SK-N-SH (cell line): Measurements from ENCODE around the gene LGR4. TPM values are rescaled to one million over a fixed set of nuclear protein-coding genes. Genes with fewer than 3 reads are reported as not detected.
"Not testable (repeated sequence)": the region's sequence is repeated elsewhere in the genome, so short reads cannot be mapped to it uniquely, and the experiment has no call there.

Source experiments
- CTCF ChIA-PET: fragments of 300-600, 350-600 bp; formaldehyde crosslinking; extraction: SDS; loops from one replicate; lab custom pipeline; 2021; lab: Yijun Ruan, JAX
- POLR2A ChIA-PET: fragments of 350-600 bp; sonication (Branson Sonifier 250); formaldehyde crosslinking; extraction: SDS; loops from one replicate; lab custom pipeline; 2020; ENCODE audit warnings: antibody characterized with exemption, inconsistent platforms; lab: Yijun Ruan, JAX
- DNase-seq: peaks from one replicate; pipeline ENCODE4 v3.0.0; 2012
- H2AFZ ChIP-seq: fragments of 200-600 bp; sonication (generic); 2 replicates; pipeline ENCODE4 v1.8.1; 2016; ENCODE audit warnings: antibody characterized with exemption, mild to moderate bottlenecking, low read depth
- H3F3A ChIP-seq: fragments of 200-600 bp; sonication (generic); replicated peaks from 2 replicates; pipeline ENCODE3; 2016; ENCODE audit warnings: antibody characterized with exemption, mild to moderate bottlenecking; ENCODE audit not compliant: insufficient read depth
- H3K27ac ChIP-seq, 2 experiments: fragments of 200-500 bp in 1 of 2; fragments of 200-600 bp in 1 of 2; sonication (Bioruptor generic) in 1 of 2; sonication (generic), shearing (Covaris generic) in 1 of 2; 2 replicates each; pipeline versions ENCODE4 v1.5.1 to v1.6.1; 2014 to 2016; ENCODE audit warnings: low read depth in 2 of 2, inconsistent platforms in 1 of 2, low read length in 1 of 2, mild to moderate bottlenecking in 1 of 2, mixed read lengths in 1 of 2
- H3K27me3 ChIP-seq: fragments of 200-600 bp; sonication (generic), shearing (Covaris generic); 2 replicates; pipeline ENCODE4 v1.6.1; 2016; ENCODE audit warnings: mixed run types; ENCODE audit not compliant: insufficient read depth
- H3K36me3 ChIP-seq, 2 experiments: fragments of 200-500 bp in 1 of 2; fragments of 200-600 bp in 1 of 2; sonication (Bioruptor generic) in 1 of 2; sonication (generic) in 1 of 2; replicated peaks in 1 of 2; 2 replicates each; pipeline versions ENCODE3 to v1.5.1; 2014 to 2016; ENCODE audit warnings: low read length in 1 of 2, mild to moderate bottlenecking in 1 of 2; ENCODE audit not compliant: insufficient read depth in 2 of 2, control insufficient read depth in 1 of 2
- H3K4me1 ChIP-seq, 2 experiments: fragments of 200-500 bp in 1 of 2; fragments of 200-600 bp in 1 of 2; sonication (Bioruptor generic) in 1 of 2; sonication (generic), shearing (Covaris generic) in 1 of 2; 2 replicates each; pipeline versions ENCODE4 v1.5.1 to v1.6.1; 2014 to 2016; ENCODE audit warnings: low read depth in 1 of 2, low read length in 1 of 2, mixed run types in 1 of 2; ENCODE audit not compliant: insufficient read depth in 2 of 2, control insufficient read depth in 1 of 2
- H3K4me2 ChIP-seq: fragments of 200-600 bp; sonication (generic), shearing (Covaris generic); 2 replicates; pipeline ENCODE4 v1.6.1; 2017; ENCODE audit warnings: mixed run types
- H3K4me3 ChIP-seq, 2 experiments: fragments of 200-500 bp in 1 of 2; fragments of 200-600 bp in 1 of 2; sonication (Bioruptor generic) in 1 of 2; sonication (generic), shearing (Covaris generic) in 1 of 2; 2 replicates each; pipeline versions ENCODE4 v1.5.1 to v1.8.1; 2014 to 2016; ENCODE audit warnings: low read depth in 2 of 2, inconsistent platforms in 1 of 2, low read length in 1 of 2, mild to moderate bottlenecking in 1 of 2, mixed read lengths in 1 of 2, moderate library complexity in 1 of 2
- H3K79me2 ChIP-seq: fragments of 200-600 bp; sonication (generic); 2 replicates; pipeline ENCODE4 v1.8.1; 2017; ENCODE audit warnings: mild to moderate bottlenecking; ENCODE audit not compliant: insufficient read depth
- H3K9ac ChIP-seq: fragments of 200-600 bp; sonication (generic); 2 replicates; pipeline ENCODE4 v1.6.1; 2017; ENCODE audit warnings: mixed run types
- H3K9me2 ChIP-seq: fragments of 200-600 bp; sonication (generic); 2 replicates; pipeline ENCODE4 v1.6.1; 2017; ENCODE audit warnings: mixed run types
- H3K9me3 ChIP-seq: fragments of 200-600 bp; sonication (generic); 2 replicates; pipeline ENCODE4 v1.6.1; 2017; ENCODE audit warnings: mixed run types, mild to moderate bottlenecking, moderate library complexity
- H4K20me1 ChIP-seq: fragments of 200-600 bp; sonication (generic); 2 replicates; pipeline ENCODE4 v1.6.1; 2017; ENCODE audit warnings: mild to moderate bottlenecking, mixed run types; ENCODE audit not compliant: insufficient read depth
- FOSL2 ChIP-seq: IDR thresholded peaks from 2 replicates; pipeline ENCODE4 v1.4.0; 2012; ENCODE audit warnings: low read depth, mild to moderate bottlenecking, moderate library complexity, borderline replicate concordance
- FOXJ3 ChIP-seq: sonication (generic); formaldehyde crosslinking; IDR thresholded peaks from 2 replicates; pipeline ENCODE4 v1.5.1; 2020; ENCODE audit warnings: mild to moderate bottlenecking, missing genetic modification reagents
- FOXM1 ChIP-seq: IDR thresholded peaks from 2 replicates; pipeline ENCODE4 v1.4.0; 2012; ENCODE audit warnings: low read depth, mild to moderate bottlenecking
- IRF3 ChIP-seq: fragments of 150-350 bp; IDR thresholded peaks from 2 replicates; pipeline ENCODE4 v1.6.1; 2016; ENCODE audit warnings: mild to moderate bottlenecking, low read depth, low read length
- MEF2A ChIP-seq: IDR thresholded peaks from 2 replicates; pipeline ENCODE4 v1.4.0; 2012; ENCODE audit warnings: low read depth, borderline replicate concordance
- RCOR1 ChIP-seq: fragments of 150-350 bp; IDR thresholded peaks from 2 replicates; pipeline ENCODE4 v1.6.1; 2017; ENCODE audit warnings: antibody characterized with exemption, low read length
- REST ChIP-seq: IDR thresholded peaks from 2 replicates; pipeline ENCODE4 v1.6.1; 2012; ENCODE audit warnings: mild to moderate bottlenecking, low read depth, low read length, moderate library complexity
- TAF1 ChIP-seq: IDR thresholded peaks from 2 replicates; pipeline ENCODE4 v1.6.1; 2012; ENCODE audit warnings: low read depth, mild to moderate bottlenecking, low read length, moderate library complexity, borderline replicate concordance
- TEAD4 ChIP-seq: IDR thresholded peaks from 2 replicates; pipeline ENCODE4 v1.4.0; 2012; ENCODE audit warnings: mild to moderate bottlenecking, borderline replicate concordance; ENCODE audit not compliant: insufficient read depth
- USF1 ChIP-seq: IDR thresholded peaks from 2 replicates; pipeline ENCODE4 v1.4.0; 2012; ENCODE audit warnings: low read depth, borderline replicate concordance
- USF2 ChIP-seq: fragments of 150-350 bp; IDR thresholded peaks from 2 replicates; pipeline ENCODE4 v1.6.1; 2017; ENCODE audit warnings: antibody characterized with exemption, low read length, low read depth, borderline replicate concordance
- WGBS: methylation state at CpG from one replicate; pipeline ENCODE4 v1.1.6; 2017; ENCODE audit warnings: low lambda C conversion rate; 5-methylcytosine and 5-hydroxymethylcytosine counted together
- polyA plus RNA-seq, 3 experiments: library from polyadenylated mRNA; depleted of rRNA; stranded (reverse); fragments of >200 nt; gene quantifications; 2 replicates each; pipeline ENCODE4 v1.2.3, GENCODE V29; 2012

The LGR4 gene
- polyA plus RNA-seq, 1 of the 3 experiments (the other 2 are of a cell fraction) = 2.6 TPM

- TF ChIP-seq USF1 (no peak), USF2 (no peak), RCOR1 (no peak), FOXJ3 (CRISPR knock-in tag) (no peak), TAF1 (no peak), FOXM1 (no peak), MEF2A (no peak)
- TF ChIP-seq, all 33 proteins: peak for 0
Observed at GRCh38 chr11:27520226-27520625, 47.6 kb upstream of the LGR4 start (continued).

- no peak overlapping the region for H3K4me3 ChIP-seq
- no peak overlapping the region for H3K9ac ChIP-seq
- H3K36me3 ChIP-seq = no peaks in the 10 kb centered on the region
- no peak overlapping the region for H3K4me2 ChIP-seq
- H3K4me1 ChIP-seq = no peaks in the 10 kb centered on the region
- H3K9me2 ChIP-seq = no peaks in the 10 kb centered on the region
- no peaks in the 10 kb centered on the region; the same call in 1 of the 2 replicates for H3K9me3 ChIP-seq
- H3K27ac ChIP-seq = no peak overlapping the region
- WGBS = 47% methylated on average over 2 of the region's 2 CpGs
- H2AFZ ChIP-seq = no peak overlapping the region
- POLR2A ChIA-PET = no interaction called here
- H3K27me3 ChIP-seq = no peaks in the 10 kb centered on the region
- CTCF ChIA-PET = interaction anchor here (1.4 kb wide), 1 partner anchor 20 kb away, joined by 4 read pairs; no protein-coding TSS in a partner anchor
- no peak for TF ChIP-seq FOSL2
- no peak for TF ChIP-seq REST
- no peak for TF ChIP-seq IRF3
- TF ChIP-seq TEAD4 = no peak
- TF ChIP-seq USF1 = no peak
- TF ChIP-seq, all 33 proteins: peak for 0
- H3F3A ChIP-seq = no peaks in the 10 kb centered on the region
- no peak for DNase-seq
- no peaks in the 10 kb centered on the region for H4K20me1 ChIP-seq
- H3K79me2 ChIP-seq = no peaks in the 10 kb centered on the region
Observed at GRCh38 chr11:27518518-27518917, 45.9 kb upstream of the LGR4 start.

- H3K4me3 ChIP-seq, H3K79me2 ChIP-seq, H3K4me2 ChIP-seq, H3K27me3 ChIP-seq, H4K20me1 ChIP-seq, POLR2A ChIA-PET, H3K9me2 ChIP-seq, H2AFZ ChIP-seq, H3K36me3 ChIP-seq, DNase-seq, H3K27ac ChIP-seq, H3K4me1 ChIP-seq, H3K9ac ChIP-seq, H3K9me3 ChIP-seq, H3F3A ChIP-seq: not testable (repeated sequence)
- CTCF ChIA-PET = interaction anchor here (0.8 to 1.4 kb wide), 2 partner anchors 17 to 19 kb away, joined by 3 to 4 read pairs; no protein-coding TSS in a partner anchor
- 56% methylated on average over 1 of the region's 1 CpG for whole genome bisulfite sequencing
Observed at GRCh38 chr11:27517490-27517889, 44.9 kb upstream of the LGR4 start.
